Measurements from ENCODE around the gene PARVB.

PARVB gene

GRCh38 chr22:44217346-44217745 is 193.2 kb downstream of the PARVB start:
- TF ChIP-seq CTCF (IDR thresholded peaks at IDR 0.05; ENCODE audit: low read depth, low read length) = no peak
- no peak for DNase-seq (ENCODE audit: low read depth, low spot score)
- no peak overlapping the region for H3K4me3 ChIP-seq (ENCODE audit: low read depth, low read length)
- in situ Hi-C loops (cut with HindIII; ENCODE audit: low sequenced_read_pairs) = no loop called here

GRCh38 chr22:44218071-44218470 is 194.0 kb downstream of the PARVB start:
- no peak for DNase-seq (ENCODE audit: low read depth, low spot score)
- no peak overlapping the region for H3K4me3 ChIP-seq (ENCODE audit: low read depth, low read length)
- in situ Hi-C loops (cut with HindIII; ENCODE audit: low sequenced_read_pairs) = no loop called here
- TF ChIP-seq CTCF (IDR thresholded peaks at IDR 0.05; ENCODE audit: low read depth, low read length) = no peak

- in situ Hi-C loops (cut with HindIII; ENCODE audit: low sequenced_read_pairs) = no loop called here
- no peak for DNase-seq (ENCODE audit: low read depth, low spot score)
- no peak for TF ChIP-seq CTCF (IDR thresholded peaks at IDR 0.05; ENCODE audit: low read depth, low read length)
- no peak overlapping the region for H3K4me3 ChIP-seq (ENCODE audit: low read depth, low read length)
Observed at GRCh38 chr22:44219101-44219870, 195.2 kb downstream of the PARVB start.

- no peak for TF ChIP-seq CTCF (IDR thresholded peaks at IDR 0.05; ENCODE audit: low read depth, low read length)
- DNase-seq (ENCODE audit: low read depth, low spot score) = no peak
- in situ Hi-C loops (cut with HindIII; ENCODE audit: low sequenced_read_pairs) = no loop called here
- no peak overlapping the region for H3K4me3 ChIP-seq (ENCODE audit: low read depth, low read length)
Observed at GRCh38 chr22:44220727-44221680, 196.9 kb downstream of the PARVB start.

GRCh38 chr22:44221710-44222475 is 197.8 kb downstream of the PARVB start:
- TF ChIP-seq CTCF (IDR thresholded peaks at IDR 0.05; ENCODE audit: low read depth, low read length) = no peak
- DNase-seq (ENCODE audit: low read depth, low spot score) = no peak
- no peak overlapping the region for H3K4me3 ChIP-seq (ENCODE audit: low read depth, low read length)
- in situ Hi-C loops (cut with HindIII; ENCODE audit: low sequenced_read_pairs) = no loop called here

All from astrocyte of the spinal cord (primary cell).